Hematopoietic multipotent progenitor cell treated with erythropoietin and hydrocortisone succinate and interleukin-3 and kit ligand, for 17 days (in vitro differentiated cells): ENCODE measurements around the gene VGLL2.

Experiments used
- DNase-seq: peaks from one replicate; pipeline ENCODE4 v3.0.0-alpha.2; 2015; ENCODE audit warnings: low spot score

The VGLL2 gene

GRCh38 chr6:117269638-117270054 lies 4.3 kb downstream of the VGLL2 start:
- DNase-seq = no peak

- DNase-seq = no peak
Observed at GRCh38 chr6:117270055-117270842, 4.9 kb downstream of the VGLL2 start.

- no peak for DNase-seq
Observed at GRCh38 chr6:117270843-117271507, 5.6 kb downstream of the VGLL2 start.

GRCh38 chr6:117272032-117272866 lies 6.9 kb downstream of the VGLL2 start:
- DNase-seq = no peak

- no peak for DNase-seq
Observed at GRCh38 chr6:117272891-117273290, 7.5 kb downstream of the VGLL2 start.

GRCh38 chr6:117275205-117275604 lies 9.8 kb downstream of the VGLL2 start:
- no peak for DNase-seq

- DNase-seq = no peak
Observed at GRCh38 chr6:117275711-117276110, 10.4 kb downstream of the VGLL2 start.

- DNase-seq = no peak
Observed at GRCh38 chr6:117276778-117277316, 11.5 kb downstream of the VGLL2 start.

- DNase-seq = no peak
Observed at GRCh38 chr6:117280922-117281321, 15.6 kb downstream of the VGLL2 start.

GRCh38 chr6:117288083-117288715 lies 22.8 kb downstream of the VGLL2 start:
- no peak for DNase-seq

- no peak for DNase-seq
Observed at GRCh38 chr6:117290173-117290846, 25.0 kb downstream of the VGLL2 start.

- DNase-seq = no peak
Observed at GRCh38 chr6:117298941-117299340, 33.6 kb downstream of the VGLL2 start.

GRCh38 chr6:117303323-117303722 lies 38.0 kb downstream of the VGLL2 start:
- no peak for DNase-seq

- no peak for DNase-seq
Observed at GRCh38 chr6:117304446-117304845, 39.1 kb downstream of the VGLL2 start.

- DNase-seq = no peak
Observed at GRCh38 chr6:117306227-117306790, 41.0 kb downstream of the VGLL2 start.

- DNase-seq = no peak
Observed at GRCh38 chr6:117307655-117308054, 42.3 kb downstream of the VGLL2 start.

GRCh38 chr6:117309069-117309468 lies 43.7 kb downstream of the VGLL2 start:
- no peak for DNase-seq

- DNase-seq = no peak
Observed at GRCh38 chr6:117309611-117310010, 44.3 kb downstream of the VGLL2 start.

GRCh38 chr6:117311310-117311709 lies 46.0 kb downstream of the VGLL2 start:
- DNase-seq = no peak

GRCh38 chr6:117311726-117312125 lies 46.4 kb downstream of the VGLL2 start:
- DNase-seq = no peak

- DNase-seq = no peak
Observed at GRCh38 chr6:117317261-117317660, 51.9 kb downstream of the VGLL2 start.
